K562 (cell line): ENCODE measurements around the gene CYP24A1. TPM values are rescaled to one million over a fixed set of nuclear protein-coding genes. Genes with fewer than 3 reads are reported as not detected.

ENCODE experiments used
- ATAC-seq: fragments of 200-7000 bp; cut with Tn5 transposase; 3 replicates; pipeline ENCODE4 v1.9.1; 2020; ENCODE audit warnings: moderate library complexity
- BruUV-seq: library from RNA; stranded (reverse); fragments of 400-500 nt; replicated peaks from 2 replicates; lab custom pipeline; 2021; lab: Mats Ljungman, UMichigan
- CTCF ChIA-PET: fragments of 300-600 bp; formaldehyde crosslinking; extraction: SDS; loops from one replicate; lab custom pipeline; 2021; ENCODE audit warnings: low intra/inter-chr PET ratio; lab: Yijun Ruan, JAX
- POLR2A ChIA-PET: fragments of 300-600, 350-650 bp; sonication (Branson Sonifier 250); formaldehyde crosslinking; extraction: SDS; loops from one replicate; lab custom pipeline; 2021; ENCODE audit warnings: antibody characterized with exemption, inconsistent platforms; lab: Yijun Ruan, JAX
- DNase-seq, 4 experiments: peaks; one replicate each; pipeline versions ENCODE4 v3.0.0 to v3.0.0-alpha.2; 2011 to 2018; ENCODE audit warnings: low spot score in 3 of 4, mixed read lengths in 3 of 4; ENCODE audit errors: extremely low read depth in 1 of 4
- FAIRE-seq: peaks from 2 replicates; lab custom pipeline; 2011; peaks lifted over from hg19 to GRCh38; lab: Jason Lieb, UNC
- H2AFZ ChIP-seq: 2 replicates; pipeline ENCODE4 v1.6.0; 2011; ENCODE audit warnings: low read depth, low read length, control low read depth, inconsistent platforms
- H3K27ac ChIP-seq: fragments of 200-600 bp; 3 replicates; pipeline ENCODE4 v1.8.0; 2011; ENCODE audit warnings: low read depth, mild to moderate bottlenecking, control low read depth, inconsistent platforms, low read length, moderate library complexity, mixed read lengths; ENCODE audit errors: extremely low read depth
- H3K27me3 ChIP-seq, 2 experiments: fragments of 300-600 bp in 1 of 2; 2 replicates in 1 of 2; 3 replicates in 1 of 2; pipeline versions ENCODE4 v1.6.0 to v1.8.0; 2011; ENCODE audit warnings: inconsistent platforms in 2 of 2, low read length in 2 of 2, mild to moderate bottlenecking in 1 of 2, mixed read lengths in 1 of 2, moderate library complexity in 1 of 2; ENCODE audit not compliant: control insufficient read depth in 2 of 2, insufficient read depth in 2 of 2
- H3K36me3 ChIP-seq: fragments of 300-600 bp; 3 replicates; pipeline ENCODE4 v1.8.0; 2011; ENCODE audit warnings: mild to moderate bottlenecking, low read length, inconsistent platforms; ENCODE audit not compliant: control insufficient read depth, insufficient read depth
- H3K4me1 ChIP-seq, 2 experiments: fragments of 200-600 bp in 1 of 2; replicated peaks in 1 of 2; 2 replicates in 1 of 2; 3 replicates in 1 of 2; pipeline versions ENCODE4 v1.5.1 to v1.8.0; 2011; ENCODE audit warnings: inconsistent platforms in 2 of 2, low read length in 2 of 2, mild to moderate bottlenecking in 1 of 2, mixed read lengths in 1 of 2, moderate library complexity in 1 of 2; ENCODE audit not compliant: control insufficient read depth in 2 of 2, insufficient read depth in 2 of 2
- H3K4me2 ChIP-seq: 2 replicates; pipeline ENCODE4 v1.6.1; 2011; ENCODE audit warnings: low read length, control low read depth, inconsistent platforms, mixed read lengths; ENCODE audit not compliant: insufficient read depth
- H3K4me3 ChIP-seq: fragments of 200-600 bp; sonication (generic), shearing (Covaris generic); 2 replicates; pipeline ENCODE4 v1.5.1; 2016; ENCODE audit warnings: control low read depth, inconsistent platforms
- H3K79me2 ChIP-seq: fragments of 200-600 bp; 3 replicates; pipeline ENCODE4 v1.8.0; 2011; ENCODE audit warnings: low read length, inconsistent platforms; ENCODE audit not compliant: control insufficient read depth, insufficient read depth
- H3K9ac ChIP-seq, 2 experiments: 2 replicates each; pipeline versions ENCODE4 v1.6.0 to v1.6.1; 2011; ENCODE audit warnings: low read depth in 2 of 2, low read length in 2 of 2, control low read depth in 1 of 2, inconsistent platforms in 1 of 2, mild to moderate bottlenecking in 1 of 2, mixed read lengths in 1 of 2; ENCODE audit not compliant: insufficient read depth in 1 of 2
- H3K9me1 ChIP-seq: one replicate; pipeline ENCODE4 v1.6.0; 2011; ENCODE audit warnings: inconsistent platforms, mild to moderate bottlenecking, low read length, moderate library complexity; ENCODE audit not compliant: control insufficient read depth, insufficient read depth
- H3K9me3 ChIP-seq: replicated peaks from 2 replicates; pipeline ENCODE4 v1.5.1; 2011; ENCODE audit warnings: low read depth, low read length, inconsistent platforms; ENCODE audit not compliant: control insufficient read depth, insufficient read depth
- H4K20me1 ChIP-seq: replicated peaks from 2 replicates; pipeline ENCODE4 v1.6.1; 2011; ENCODE audit warnings: low read length, inconsistent platforms, mixed read lengths; ENCODE audit not compliant: control insufficient read depth, insufficient read depth
- C11orf30 ChIP-seq: fragments of 450-650 bp; IDR thresholded peaks from 2 replicates; pipeline ENCODE4 v1.6.1; 2016; ENCODE audit warnings: low read depth, mild to moderate bottlenecking
- HIVEP1 ChIP-seq: fragments of 250-450 bp; sonication (Bioruptor Pico); IDR thresholded peaks from 2 replicates; pipeline ENCODE4 v1.4.0; 2020; ENCODE audit warnings: mild to moderate bottlenecking
- IRF1 ChIP-seq: sonication (generic); formaldehyde crosslinking; IDR thresholded peaks from 2 replicates; pipeline ENCODE4 v1.8.0; 2022; ENCODE audit warnings: missing genetic modification reagents, mild to moderate bottlenecking, borderline replicate concordance
- MGA ChIP-seq: fragments of 450-650 bp; IDR thresholded peaks from 2 replicates; pipeline ENCODE4 v1.6.1; 2016; ENCODE audit warnings: mild to moderate bottlenecking, moderate library complexity
- ZBTB17 ChIP-seq: fragments of 450-650 bp; formaldehyde crosslinking; IDR thresholded peaks from 2 replicates; pipeline ENCODE4 v1.4.0; 2020; ENCODE audit warnings: mild to moderate bottlenecking
- ZNF121 ChIP-seq: sonication (generic); formaldehyde crosslinking; conservative IDR thresholded peaks from 2 replicates; pipeline ENCODE4 v1.8.0; 2022; ENCODE audit warnings: missing genetic modification reagents
- ZNF79 ChIP-seq: fragments of 250-450 bp; sonication (Bioruptor Pico); IDR thresholded peaks from 2 replicates; pipeline ENCODE4 v1.4.0; 2020; ENCODE audit warnings: low read depth, mild to moderate bottlenecking, moderate library complexity
- WGBS: fragments of 100-300 bp; shearing (Covaris generic); methylation state at CpG from one replicate; pipeline ENCODE4 v1.1.6; 2016; ENCODE audit warnings: low coverage, mixed read lengths; ENCODE audit not compliant: insufficient coverage; ENCODE audit errors: missing lambda C conversion rate; 5-methylcytosine and 5-hydroxymethylcytosine counted together
- in situ Hi-C: fragments of 300-500 bp; cut with MboI; formaldehyde crosslinking; loops from 4 replicates; pipeline ENCODE4 v1.15.0; 2018; ENCODE audit warnings: inconsistent platforms, mixed read lengths
- intact Hi-C: fragments of 100-400 bp; cut with micrococcal nuclease; formaldehyde crosslinking; loops from 2 replicates; pipeline ENCODE4 v1.14.2; 2022
- polyA plus RNA-seq, 8 experiments: library from polyadenylated mRNA; depleted of rRNA in 4 of 8; stranded (reverse) in 5 of 8; unstranded in 3 of 8; fragments of >200 nt; fragmentation: Nextera tagmentation in 2 of 8; fragmentation: Illumina TruSeq in 1 of 8; extraction: Ambion mirVana in 2 of 8; extraction: Trizol in 1 of 8; gene quantifications; 2 replicates each; pipeline versions ENCODE4 v1.2.1 to v1.2.3, GENCODE V29; 2011 to 2014; ENCODE audit warnings: inconsistent platforms in 1 of 8, missing spikeins in 1 of 8
- total RNA-seq, 7 experiments: library from RNA; depleted of rRNA in 6 of 7; stranded (reverse); fragments of >200 nt in 6 of 7; fragmentation: Illumina TruSeq in 2 of 7; extraction: Trizol in 2 of 7; gene quantifications; 2 replicates each; pipeline versions ENCODE4 v1.2.1 to v1.2.3, GENCODE V29; 2011 to 2021; ENCODE audit warnings: low replicate concordance in 1 of 7
- TF ChIP-seq, protein P1 (sequence below): fragments of 450-650 bp; IDR thresholded peaks from 2 replicates; pipeline ENCODE4 v1.6.1; 2018; ENCODE audit warnings: mild to moderate bottlenecking, low read depth; ENCODE audit not compliant: partially characterized antibody

The CYP24A1 gene
- total and polyA plus RNA-seq, 9 of the 15 experiments (the other 6 are each of a cell fraction or from before 2014, with no cell fraction given), result 0.04 TPM; not detected in 8

DNA sequence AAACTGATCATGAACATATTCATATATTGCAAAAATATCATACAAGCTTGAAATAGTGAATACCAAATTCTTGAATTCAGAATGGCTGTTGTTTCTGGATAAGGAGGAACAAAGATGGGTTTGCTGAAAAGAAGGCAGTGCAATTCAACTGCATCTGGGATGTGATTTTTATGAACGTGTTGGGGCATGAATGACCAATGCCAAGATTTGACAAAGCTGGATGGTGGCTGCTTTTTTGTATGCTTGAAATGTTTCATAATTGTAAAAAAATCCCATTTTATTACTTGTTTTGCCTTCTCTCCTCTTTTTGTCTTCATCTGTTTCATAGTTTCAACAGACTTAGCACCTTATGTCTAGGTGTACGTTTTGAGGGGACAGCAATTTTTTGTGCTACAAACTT is 66.6 kb downstream of the CYP24A1 start:
- Histone ChIP-seq H4K20me1 (no peaks in the 10 kb centered on the region), H3K9me3 (no peaks in the 10 kb centered on the region), H3K9ac (no peak overlapping the region), H2AFZ (0 out of 2 replicates have a peak overlapping the region, but pooled peaks have one; percentile 61), H3K36me3 (no peaks in the 10 kb centered on the region), H3K9me1 (no peaks in the 10 kb centered on the region), H3K4me1 (no peaks in the 10 kb centered on the region; a peak in 1 of 5 replicates), H3K27ac (no peak overlapping the region; the same call in 2 of the 3 replicates), H3K79me2 (no peaks in the 10 kb centered on the region), H3K4me3 (no peak overlapping the region), H3K27me3 (no peaks in the 10 kb centered on the region), H3K4me2 (no peak overlapping the region)
- no TSS peak for BruUV-seq
- ChIA-PET POLR2A (interaction anchor here (1.0 kb wide), 1 partner anchor 90 kb away, joined by 6 read pairs; no protein-coding TSS in a partner anchor), CTCF (no interaction called here)
- FAIRE-seq (no peak), ATAC-seq (no peak), DNase-seq (no peak)
- WGBS, result 4% methylated on average over 2 of the region's 2 CpGs
- intact Hi-C loops (no loop called here), in situ Hi-C loops (no loop called here)
- TF ChIP-seq C11orf30 (no peak), ZBTB17 (CRISPR knock-in tag) (no peak), ZNF121 (CRISPR knock-in tag) (no peak), HIVEP1 (CRISPR knock-in tag) (no peak), IRF1 (CRISPR knock-in tag) (no peak), ZNF79 (CRISPR knock-in tag) (no peak), MGA (no peak)
- TF ChIP-seq, protein P1, sequence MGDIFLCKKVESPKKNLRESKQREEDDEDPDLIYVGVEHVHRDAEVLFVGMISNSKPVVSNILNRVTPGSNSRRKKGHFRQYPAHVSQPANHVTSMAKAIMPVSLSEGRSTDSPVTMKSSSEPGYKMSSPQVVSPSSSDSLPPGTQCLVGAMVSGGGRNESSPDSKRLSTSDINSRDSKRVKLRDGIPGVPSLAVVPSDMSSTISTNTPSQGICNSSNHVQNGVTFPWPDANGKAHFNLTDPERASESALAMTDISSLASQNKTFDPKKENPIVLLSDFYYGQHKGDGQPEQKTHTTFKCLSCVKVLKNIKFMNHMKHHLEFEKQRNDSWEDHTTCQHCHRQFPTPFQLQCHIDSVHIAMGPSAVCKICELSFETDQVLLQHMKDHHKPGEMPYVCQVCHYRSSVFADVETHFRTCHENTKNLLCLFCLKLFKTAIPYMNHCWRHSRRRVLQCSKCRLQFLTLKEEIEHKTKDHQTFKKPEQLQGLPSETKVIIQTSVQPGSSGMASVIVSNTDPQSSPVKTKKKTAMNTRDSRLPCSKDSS, result no peak
